Breast epithelium (tissue), 4 donors: ENCODE measurements around the gene GPR55. TPM values are rescaled to one million over a fixed set of nuclear protein-coding genes. Genes with fewer than 3 reads are reported as not detected.
A peak's percentile ranks its signal among the peaks of the same experiment; 100 is the strongest.

Experiments used
- DNase-seq, 2 donors: peaks; one replicate each; pipeline ENCODE4 v3.0.0-alpha.2; 2019; ENCODE audit warnings: low spot score in 2 of 2
- H3K27ac ChIP-seq, 2 donors: fragments of 200-600 bp; sonication (generic) in 1 of 2; one replicate each; pipeline ENCODE4 v1.5.1; 2016 to 2019; ENCODE audit warnings: mild to moderate bottlenecking in 1 of 2
- H3K27me3 ChIP-seq, 2 donors: fragments of 200-600 bp; sonication (generic) in 1 of 2; one replicate each; pipeline versions ENCODE4 v1.5.1 to v1.6.0; 2017 to 2019; ENCODE audit warnings: control low read depth in 1 of 2, mild to moderate bottlenecking in 1 of 2
- H3K36me3 ChIP-seq: fragments of 200-600 bp; one replicate; pipeline ENCODE4 v1.5.1; 2019
- H3K4me1 ChIP-seq, 2 donors: fragments of 200-600 bp; sonication (generic); one replicate each; pipeline ENCODE4 v1.5.1; 2016 to 2019; ENCODE audit warnings: control low read depth in 1 of 2
- H3K4me3 ChIP-seq, 3 donors: fragments of 200-600 bp; sonication (generic); 1 replicate in 2 of 3; 2 replicates in 1 of 3; pipeline ENCODE4 v1.5.1; 2016 to 2019; ENCODE audit warnings: mild to moderate bottlenecking in 3 of 3, moderate library complexity in 2 of 3
- H3K9me3 ChIP-seq, 2 donors: fragments of 200-600 bp; sonication (generic) in 1 of 2; one replicate each; pipeline ENCODE4 v1.5.1; 2016 to 2019; ENCODE audit warnings: control low read depth in 1 of 2
- POLR2A ChIP-seq: fragments of 450-650 bp; IDR thresholded peaks from one replicate; pipeline ENCODE4 v1.6.1; 2016; ENCODE audit warnings: antibody characterized with exemption, mild to moderate bottlenecking, moderate library complexity
- POLR2AphosphoS5 ChIP-seq, 3 donors: sonication (generic); formaldehyde crosslinking; IDR thresholded peaks; one replicate each; pipeline ENCODE4 v1.6.1; 2017; ENCODE audit warnings: antibody characterized with exemption in 3 of 3
- intact Hi-C: fragments of 100-400 bp; cut with DNase I; formaldehyde crosslinking; loops from one replicate; pipeline ENCODE4 v1.15.1; 2023; ENCODE audit warnings: low total_unique reads
- total RNA-seq, 3 donors: library from RNA; depleted of rRNA; stranded (reverse); fragments of >200 nt; gene quantifications; one replicate each; pipeline ENCODE4 v1.1.0, GENCODE V29; 2016
- TF ChIP-seq, protein P1 (sequence below), 3 donors: fragments of 450-650 bp; IDR thresholded peaks; one replicate each; pipeline ENCODE4 v1.5.1; 2016 to 2017; ENCODE audit warnings: antibody characterized with exemption in 3 of 3, mild to moderate bottlenecking in 3 of 3, moderate library complexity in 3 of 3

GPR55 gene
- total RNA-seq, 3 donors from 2014 or later: 0.16 to 0.44 TPM; not detected in 1

DNA sequence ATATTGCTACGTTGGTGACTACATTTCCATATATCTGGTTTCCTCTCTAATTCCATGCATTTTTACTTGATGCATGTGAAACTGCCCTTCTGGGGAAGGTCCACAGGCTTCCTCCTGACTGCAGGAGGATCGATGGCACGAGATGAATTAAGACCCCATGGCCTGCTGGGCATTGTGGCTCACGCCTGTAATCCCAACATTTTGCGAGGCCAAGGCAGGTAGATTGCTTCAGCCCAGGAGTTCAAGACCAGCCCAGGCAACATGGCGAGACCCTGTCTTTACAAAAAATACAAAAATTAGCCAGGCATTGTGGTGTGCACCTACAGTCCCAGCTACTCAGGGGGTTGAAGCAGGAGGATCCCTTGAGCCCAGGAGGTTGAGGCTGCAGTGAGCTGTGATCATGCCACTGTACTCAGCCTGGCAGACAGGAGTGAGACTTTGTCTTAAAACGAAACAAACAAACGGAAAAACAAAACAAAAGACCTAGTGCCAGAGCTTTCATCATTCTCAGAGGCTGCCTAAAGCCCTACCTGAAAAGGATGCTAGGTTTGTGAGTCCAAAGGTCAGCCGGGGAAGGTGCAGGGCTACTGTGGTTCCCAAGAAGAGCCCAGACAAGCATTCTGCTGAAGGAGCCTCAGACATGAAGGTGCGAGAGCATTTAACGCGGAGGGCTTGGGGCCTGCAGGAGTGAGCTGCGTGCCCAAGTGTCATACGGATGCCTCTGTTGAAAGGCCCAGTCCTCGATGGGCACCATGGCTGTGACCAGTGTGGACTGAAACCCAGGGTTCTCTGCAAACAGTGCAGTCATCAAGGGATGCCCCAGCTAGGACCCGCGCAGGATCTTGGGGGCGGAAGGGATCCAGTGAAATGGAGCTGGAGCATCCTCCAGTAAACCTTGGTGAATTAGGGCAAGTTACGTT, 21.6 kb downstream of the GPR55 start:
- H3K27me3 ChIP-seq: no peaks in the 10 kb centered on the region
- H3K27ac ChIP-seq: no peak overlapping the region
- peak in 1 of 2 donors; percentile 20 for DNase-seq
- H3K4me3 ChIP-seq: no peak overlapping the region
- H3K36me3 ChIP-seq: no peaks in the 10 kb centered on the region
- no peak for TF ChIP-seq POLR2A
- no peak for TF ChIP-seq POLR2AphosphoS5 (IDR thresholded peaks at IDR 0.05)
- TF ChIP-seq, protein P1, sequence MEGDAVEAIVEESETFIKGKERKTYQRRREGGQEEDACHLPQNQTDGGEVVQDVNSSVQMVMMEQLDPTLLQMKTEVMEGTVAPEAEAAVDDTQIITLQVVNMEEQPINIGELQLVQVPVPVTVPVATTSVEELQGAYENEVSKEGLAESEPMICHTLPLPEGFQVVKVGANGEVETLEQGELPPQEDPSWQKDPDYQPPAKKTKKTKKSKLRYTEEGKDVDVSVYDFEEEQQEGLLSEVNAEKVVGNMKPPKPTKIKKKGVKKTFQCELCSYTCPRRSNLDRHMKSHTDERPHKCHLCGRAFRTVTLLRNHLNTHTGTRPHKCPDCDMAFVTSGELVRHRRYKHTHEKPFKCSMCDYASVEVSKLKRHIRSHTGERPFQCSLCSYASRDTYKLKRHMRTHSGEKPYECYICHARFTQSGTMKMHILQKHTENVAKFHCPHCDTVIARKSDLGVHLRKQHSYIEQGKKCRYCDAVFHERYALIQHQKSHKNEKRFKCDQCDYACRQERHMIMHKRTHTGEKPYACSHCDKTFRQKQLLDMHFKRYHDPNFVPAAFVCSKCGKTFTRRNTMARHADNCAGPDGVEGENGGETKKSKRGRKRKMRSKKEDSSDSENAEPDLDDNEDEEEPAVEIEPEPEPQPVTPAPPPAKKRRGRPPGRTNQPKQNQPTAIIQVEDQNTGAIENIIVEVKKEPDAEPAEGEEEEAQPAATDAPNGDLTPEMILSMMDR (IDR thresholded peaks at IDR 0.05): no peak
- no peaks in the 10 kb centered on the region for H3K9me3 ChIP-seq
- H3K4me1 ChIP-seq: no peaks in the 10 kb centered on the region
- intact Hi-C loops: no loop called here

DNA sequence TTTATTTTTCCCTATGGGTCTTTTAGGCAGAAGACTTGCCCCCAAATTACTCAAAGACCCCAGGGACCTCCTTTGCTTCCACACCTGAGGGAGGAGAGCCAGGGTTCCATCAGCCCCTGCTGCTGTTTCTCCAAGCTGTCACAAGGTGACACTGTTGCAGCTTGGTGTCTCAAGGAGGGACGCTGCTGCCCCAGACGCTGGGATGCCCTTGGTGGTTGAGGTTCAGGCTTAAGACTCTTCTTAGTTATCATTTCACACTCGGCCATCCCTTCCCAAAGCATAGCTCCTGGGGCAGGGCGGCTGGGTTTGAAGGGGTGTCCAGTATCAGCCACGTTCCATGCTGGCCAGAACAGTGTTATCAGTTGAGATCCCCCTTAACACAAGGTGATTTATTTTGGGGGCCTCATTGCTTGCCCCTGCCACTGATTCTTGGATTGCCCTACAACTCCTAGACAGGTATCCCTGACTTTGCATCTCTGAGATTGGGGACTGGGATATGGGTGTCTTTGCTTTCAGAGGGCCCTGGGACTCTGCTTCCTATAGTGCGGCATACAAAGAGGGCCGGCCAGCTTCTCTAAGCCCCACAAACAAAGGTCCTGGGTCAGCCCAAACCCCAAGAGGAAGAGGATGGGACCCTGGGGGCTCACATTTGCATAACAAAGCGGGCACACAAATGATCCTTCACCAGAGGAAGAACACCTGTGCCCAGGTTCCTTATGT, 22.7 kb downstream of the GPR55 start:
- Histone ChIP-seq H3K4me3 (no peak overlapping the region), H3K27ac (no peak overlapping the region), H3K4me1 (no peaks in the 10 kb centered on the region), H3K27me3 (no peaks in the 10 kb centered on the region), H3K9me3 (no peaks in the 10 kb centered on the region), H3K36me3 (no peaks in the 10 kb centered on the region)
- peak in 1 of 2 donors; percentile 52 for DNase-seq
- intact Hi-C loops: no loop called here
- TF ChIP-seq POLR2A: no peak
- TF ChIP-seq, protein P1 (IDR thresholded peaks at IDR 0.05): peak in 2 of 3 donors; percentile 40 to 50

DNA sequence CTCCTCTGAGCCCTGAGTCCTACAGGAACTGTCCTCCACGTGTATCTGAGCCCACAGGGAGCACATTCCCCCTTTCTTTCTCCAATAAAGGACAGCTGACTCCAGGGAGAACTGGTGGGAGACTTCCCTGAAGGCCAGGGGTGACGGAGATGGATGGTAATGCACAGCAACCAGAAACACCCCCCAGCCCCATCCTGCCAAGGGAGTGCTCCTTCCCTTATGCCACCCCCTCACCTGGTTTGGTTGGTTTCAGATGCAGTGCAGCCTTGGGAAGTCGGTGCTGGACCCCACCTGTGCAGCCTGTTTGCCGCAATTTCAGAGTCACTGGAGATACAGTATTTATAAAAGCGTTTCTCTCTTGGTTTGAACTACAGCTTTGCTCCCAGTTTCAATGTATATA, 24.0 kb downstream of the GPR55 start:
- intact Hi-C loops: no loop called here
- Histone ChIP-seq H3K4me3 (no peak overlapping the region), H3K27ac (no peak overlapping the region), H3K27me3 (no peaks in the 10 kb centered on the region), H3K36me3 (no peaks in the 10 kb centered on the region), H3K9me3 (no peaks in the 10 kb centered on the region), H3K4me1 (no peaks in the 10 kb centered on the region)
- DNase-seq: peak in 1 of 2 donors; percentile 7
- TF ChIP-seq POLR2AphosphoS5 (IDR thresholded peaks at IDR 0.05) (no peak), POLR2A (no peak)
- TF ChIP-seq, protein P1 (IDR thresholded peaks at IDR 0.05): no peak

DNA sequence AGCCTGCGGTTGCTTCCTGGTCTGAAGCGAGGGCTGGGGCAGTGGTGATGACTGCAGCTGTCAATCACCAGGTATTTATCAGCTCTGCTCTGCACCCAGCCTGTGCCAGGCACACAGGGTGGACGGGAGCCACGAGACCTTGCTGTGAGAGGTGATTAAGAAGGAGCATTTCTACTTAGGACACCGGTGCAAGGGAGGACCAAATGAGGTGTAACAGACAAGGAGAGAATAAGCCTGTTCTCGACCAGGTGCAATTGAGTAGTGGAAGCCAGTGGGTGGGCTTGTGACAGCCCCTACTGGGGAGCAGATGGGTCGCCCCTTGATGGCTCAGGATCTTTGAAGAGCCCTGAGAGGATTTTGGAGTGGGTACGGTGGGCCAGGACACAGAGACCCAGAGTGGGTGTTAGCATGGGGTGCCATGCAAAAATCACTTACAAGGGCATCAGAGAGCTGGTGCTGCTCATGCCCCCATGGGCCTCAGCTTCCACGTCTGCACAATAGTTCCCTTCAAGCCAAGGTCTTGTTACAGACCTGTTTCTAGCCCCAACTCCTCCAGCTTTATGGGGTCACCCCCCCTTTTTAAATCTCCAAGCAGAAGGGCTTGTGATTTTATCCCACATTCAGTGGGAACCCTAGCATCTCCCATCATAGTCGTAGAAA, 24.6 kb downstream of the GPR55 start:
- DNase-seq: peak in 1 of 2 donors; percentile 22
- Histone ChIP-seq H3K27me3 (no peaks in the 10 kb centered on the region), H3K4me1 (no peaks in the 10 kb centered on the region), H3K36me3 (no peaks in the 10 kb centered on the region), H3K27ac (no peak overlapping the region), H3K4me3 (no peak overlapping the region), H3K9me3 (no peaks in the 10 kb centered on the region)
- no peak for TF ChIP-seq POLR2AphosphoS5 (IDR thresholded peaks at IDR 0.05)
- intact Hi-C loops: no loop called here

DNA sequence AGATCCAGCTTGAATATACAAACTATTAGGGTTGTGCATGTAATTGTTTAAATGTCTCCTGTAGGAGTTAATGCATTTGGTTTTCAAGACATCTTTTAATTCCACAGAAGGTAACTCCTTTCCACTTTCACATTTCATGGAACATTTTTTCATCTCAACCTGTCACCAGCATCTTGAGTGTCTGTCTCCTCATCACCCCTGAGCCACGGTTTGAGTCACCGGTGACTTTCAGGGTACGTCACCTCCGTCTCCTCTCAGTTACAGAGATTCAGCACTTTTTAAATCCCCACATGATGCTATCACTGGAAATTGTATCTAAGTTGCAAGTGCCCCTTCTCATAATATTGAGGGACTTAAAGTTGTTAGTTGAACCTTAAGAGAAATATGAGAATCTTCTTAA, 25.3 kb downstream of the GPR55 start:
- Histone ChIP-seq H3K9me3 (no peaks in the 10 kb centered on the region), H3K4me3 (no peak overlapping the region), H3K36me3 (no peaks in the 10 kb centered on the region), H3K27ac (no peak overlapping the region), H3K4me1 (no peaks in the 10 kb centered on the region), H3K27me3 (no peaks in the 10 kb centered on the region)
- TF ChIP-seq, protein P1 (IDR thresholded peaks at IDR 0.05): no peak
- TF ChIP-seq POLR2A (no peak), POLR2AphosphoS5 (IDR thresholded peaks at IDR 0.05) (no peak)
- peak in 1 of 2 donors; percentile 7 for DNase-seq
- intact Hi-C loops: no loop called here
